GM19468 (cell line): ENCODE data around the gene TUBB8.
"Not testable (repeated sequence)": the region's sequence is repeated elsewhere in the genome, so short reads cannot be mapped to it uniquely, and the experiment has no call there.

Experiments used
- ATAC-seq: cut with Tn5 transposase; IDR thresholded peaks from one replicate; pipeline ENCODE4 v1.9.1; 2021; ENCODE audit warnings: mild to moderate bottlenecking, moderate library complexity, moderate number of reproducible peaks; ENCODE audit not compliant: unreplicated experiment; ENCODE audit errors: extremely low read depth

The TUBB8 gene

DNA sequence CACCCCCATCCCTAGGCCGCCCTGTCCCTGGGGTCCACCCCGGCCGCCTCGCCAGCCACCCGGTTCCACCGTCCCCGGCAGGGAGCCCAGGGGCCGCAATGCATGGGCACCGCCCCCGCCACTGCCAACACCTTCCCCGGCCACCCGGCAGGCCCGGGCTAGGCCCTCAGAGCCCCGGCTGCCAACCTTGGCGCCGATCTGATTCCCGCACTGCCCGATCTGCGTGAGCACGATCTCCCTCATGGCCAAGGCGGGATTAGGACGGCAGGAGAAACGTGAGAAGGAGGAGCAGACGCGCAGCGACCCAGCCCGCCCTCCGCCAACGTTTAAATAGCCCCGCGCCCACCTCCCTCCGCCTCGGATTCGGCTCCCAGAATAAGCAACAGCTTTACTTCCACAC is at the start of gene TUBB8:
Gene TUBB8, minus strand, starts transcription at position 301 of the 400 bp plus-strand sequence. Its CDS starts 58 bp downstream, at position 243.
- no peak for ATAC-seq

DNA sequence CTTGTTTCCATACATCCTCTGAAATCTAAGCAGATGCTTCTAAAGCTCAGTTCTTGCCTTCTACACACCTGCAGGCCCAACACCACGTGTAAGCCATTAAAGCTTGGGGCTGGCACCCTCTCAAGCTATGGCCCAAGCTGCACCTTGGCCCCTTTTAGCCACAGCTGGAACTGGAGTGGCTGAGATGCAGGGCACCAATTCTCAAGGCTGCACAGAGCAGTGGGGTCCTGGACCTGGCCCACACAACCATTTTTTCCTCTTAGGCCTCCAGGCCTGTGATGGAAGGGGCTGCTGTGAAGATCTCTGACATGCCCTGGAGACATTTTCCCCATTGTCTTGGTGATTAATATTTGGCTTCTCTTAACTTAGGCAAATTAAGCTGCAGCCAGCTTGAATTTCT is 47.4 kb upstream of the TUBB8 start:
- no peak for ATAC-seq

DNA sequence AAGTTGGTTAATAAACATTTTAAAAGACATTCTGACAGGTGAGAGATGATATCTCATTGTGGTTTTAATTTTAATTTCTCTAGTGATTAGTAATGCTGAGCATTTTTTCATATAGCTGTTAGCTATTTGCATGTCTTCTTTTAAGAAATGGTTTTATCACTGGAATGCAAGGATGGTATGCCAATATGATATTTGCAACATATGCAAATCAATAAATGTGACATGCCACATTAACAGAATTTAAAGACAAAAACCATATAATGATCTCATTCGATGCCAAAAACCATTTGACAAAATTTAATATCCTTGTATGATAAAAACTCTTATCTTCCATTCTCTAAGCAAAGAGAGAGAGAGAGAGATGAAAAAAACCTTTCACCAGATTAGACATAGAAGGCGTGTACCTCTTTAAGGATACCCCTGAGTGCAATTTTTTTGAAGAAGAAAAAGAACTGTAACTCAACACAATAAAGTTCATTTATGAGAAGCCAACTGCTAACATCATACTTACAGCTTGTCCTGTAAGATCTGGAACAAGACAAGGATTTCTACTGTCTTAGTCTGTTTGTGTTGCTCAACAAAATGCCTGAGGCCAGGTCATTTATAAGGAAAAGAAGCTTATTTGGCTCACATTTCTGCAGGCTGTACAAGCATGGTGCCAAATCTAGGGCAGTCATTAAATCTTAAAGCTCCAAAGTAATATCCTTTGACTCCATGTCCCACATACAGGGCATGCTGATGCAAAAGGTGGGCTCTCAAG is 46.4 kb upstream of the TUBB8 start:
- no peak for ATAC-seq

DNA sequence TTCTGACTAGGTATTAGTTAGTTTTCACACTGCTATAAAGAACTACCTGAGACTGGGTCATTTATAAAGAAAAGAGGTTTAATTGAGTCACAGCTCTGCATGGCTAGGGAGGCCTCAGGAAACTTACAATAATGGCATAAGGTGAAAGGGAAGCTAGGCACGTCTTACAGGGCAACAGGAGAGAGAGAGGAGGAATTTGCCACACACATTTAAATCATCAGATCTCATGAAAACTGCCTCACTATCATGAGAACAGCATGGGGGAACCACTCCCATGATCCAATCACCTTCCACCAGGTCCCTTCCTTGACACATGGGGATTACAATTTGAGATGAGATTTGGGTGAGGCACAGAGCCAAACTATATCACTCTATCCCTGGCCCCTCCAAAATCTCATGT is 45.5 kb upstream of the TUBB8 start:
- no peak for ATAC-seq

DNA sequence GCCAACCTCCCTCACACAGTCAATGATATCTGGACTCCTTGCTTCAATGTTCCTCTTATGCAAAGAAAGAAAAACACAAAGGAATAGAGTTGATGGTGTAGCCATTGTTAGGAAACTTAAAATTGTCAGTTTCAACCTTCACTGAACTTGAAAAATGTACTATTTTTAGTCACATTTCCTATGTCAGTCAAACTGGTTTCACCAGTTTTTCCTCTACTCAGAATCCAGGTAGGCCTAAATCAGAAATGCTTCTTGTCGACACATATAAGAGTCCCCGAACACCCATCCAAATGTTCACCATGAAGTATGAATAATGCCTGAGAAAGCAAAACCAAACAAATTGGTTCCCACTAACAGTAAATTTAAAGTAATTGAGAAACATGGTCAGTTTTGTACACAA is 43.8 kb upstream of the TUBB8 start:
- no peak for ATAC-seq

DNA sequence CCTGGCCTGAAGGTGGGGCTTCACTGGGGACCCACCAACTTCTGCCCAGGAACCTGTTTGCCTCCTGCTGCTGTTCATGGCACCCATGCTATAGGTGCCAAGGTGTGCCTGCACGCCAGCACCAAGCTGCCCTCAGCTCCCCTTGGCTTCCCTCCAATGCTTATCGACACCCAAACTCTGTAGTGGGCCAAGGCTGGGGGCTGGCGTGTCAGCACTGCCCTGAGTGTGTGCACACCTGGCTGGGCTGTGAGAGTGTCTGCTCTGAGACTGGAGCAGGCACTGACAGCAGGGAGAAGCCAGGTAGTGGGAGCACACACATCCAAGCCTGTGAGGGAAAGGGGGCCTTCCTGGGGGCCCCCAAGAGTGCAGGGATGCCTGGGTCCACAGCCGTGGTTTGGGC is 43.1 kb upstream of the TUBB8 start:
- no peak for ATAC-seq

DNA sequence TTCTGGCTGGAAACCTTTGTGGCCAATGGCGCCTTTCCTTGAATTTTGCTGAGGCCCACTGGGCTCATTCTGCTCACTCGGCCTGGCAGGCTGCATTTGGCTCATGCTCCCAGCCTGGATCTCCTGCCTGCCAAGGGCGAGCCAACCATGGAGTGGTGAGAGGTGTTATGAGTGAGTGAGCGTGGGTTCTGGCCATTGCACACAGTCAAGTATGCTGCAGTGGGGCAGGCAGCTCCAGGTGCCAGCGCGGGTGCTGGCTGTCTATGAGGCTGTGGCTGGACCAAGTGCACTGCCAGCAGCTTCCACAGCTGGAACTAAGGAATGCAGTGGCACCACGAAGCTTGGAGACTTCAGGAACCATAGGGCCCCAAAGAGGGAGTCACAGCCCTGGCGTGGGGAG is 42.2 kb upstream of the TUBB8 start:
- no peak for ATAC-seq

DNA sequence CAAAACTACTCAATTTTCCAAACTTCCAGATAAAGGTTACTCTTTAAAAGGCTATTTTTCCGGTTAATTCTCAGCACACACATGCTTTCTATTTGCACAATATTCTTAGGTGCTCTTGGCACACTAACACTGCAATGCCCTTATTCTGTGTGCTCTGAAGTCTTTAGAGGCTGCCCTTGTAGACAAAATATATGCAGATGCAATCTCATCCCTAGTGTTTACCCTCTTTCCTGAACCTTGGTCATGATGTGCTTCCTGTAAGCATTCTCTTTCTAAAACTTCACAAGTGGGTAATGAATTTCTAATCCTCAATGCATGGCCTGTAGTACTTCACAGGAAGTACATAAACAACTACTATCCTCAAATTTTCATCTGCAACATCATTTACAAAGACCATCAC is 41.1 kb upstream of the TUBB8 start:
- no peak for ATAC-seq

DNA sequence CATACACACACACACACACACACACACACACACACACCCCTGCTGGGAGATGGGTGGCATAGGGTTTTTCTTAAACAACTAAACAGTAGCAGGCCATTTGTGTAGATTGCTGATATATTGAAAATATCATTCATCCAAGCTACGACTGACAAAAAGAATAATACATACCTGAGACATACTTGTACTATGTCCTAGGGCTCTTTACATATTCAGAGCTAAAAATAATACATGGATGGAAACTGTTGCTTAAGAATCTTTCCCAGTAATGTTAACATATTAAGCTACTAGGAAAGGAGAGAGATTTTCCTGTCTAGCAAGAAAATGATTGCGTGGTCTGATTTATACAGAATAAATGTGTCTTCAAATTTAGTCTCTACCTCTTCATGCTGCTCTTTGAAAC is 40.2 kb upstream of the TUBB8 start:
- no peak for ATAC-seq

DNA sequence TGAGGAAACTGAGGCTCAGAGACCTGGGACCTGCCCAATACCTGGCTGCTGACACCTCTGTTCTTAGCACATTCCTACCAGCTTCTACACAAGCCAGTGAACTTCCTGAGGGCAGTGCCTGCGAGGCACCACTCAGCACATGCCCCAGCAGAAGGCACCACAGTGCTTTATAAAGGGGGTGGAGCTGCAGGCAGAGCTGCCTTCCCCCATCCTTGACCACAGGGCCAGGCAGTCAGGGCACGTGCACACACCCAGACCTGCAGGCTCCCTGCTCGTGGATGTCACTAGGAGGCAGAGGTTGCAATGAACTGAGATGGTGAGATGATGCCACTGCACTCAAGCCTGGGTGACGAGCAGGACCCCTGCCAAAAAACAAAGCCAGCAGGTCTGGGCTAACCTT is 39.2 kb upstream of the TUBB8 start:
- ATAC-seq, result no peak

DNA sequence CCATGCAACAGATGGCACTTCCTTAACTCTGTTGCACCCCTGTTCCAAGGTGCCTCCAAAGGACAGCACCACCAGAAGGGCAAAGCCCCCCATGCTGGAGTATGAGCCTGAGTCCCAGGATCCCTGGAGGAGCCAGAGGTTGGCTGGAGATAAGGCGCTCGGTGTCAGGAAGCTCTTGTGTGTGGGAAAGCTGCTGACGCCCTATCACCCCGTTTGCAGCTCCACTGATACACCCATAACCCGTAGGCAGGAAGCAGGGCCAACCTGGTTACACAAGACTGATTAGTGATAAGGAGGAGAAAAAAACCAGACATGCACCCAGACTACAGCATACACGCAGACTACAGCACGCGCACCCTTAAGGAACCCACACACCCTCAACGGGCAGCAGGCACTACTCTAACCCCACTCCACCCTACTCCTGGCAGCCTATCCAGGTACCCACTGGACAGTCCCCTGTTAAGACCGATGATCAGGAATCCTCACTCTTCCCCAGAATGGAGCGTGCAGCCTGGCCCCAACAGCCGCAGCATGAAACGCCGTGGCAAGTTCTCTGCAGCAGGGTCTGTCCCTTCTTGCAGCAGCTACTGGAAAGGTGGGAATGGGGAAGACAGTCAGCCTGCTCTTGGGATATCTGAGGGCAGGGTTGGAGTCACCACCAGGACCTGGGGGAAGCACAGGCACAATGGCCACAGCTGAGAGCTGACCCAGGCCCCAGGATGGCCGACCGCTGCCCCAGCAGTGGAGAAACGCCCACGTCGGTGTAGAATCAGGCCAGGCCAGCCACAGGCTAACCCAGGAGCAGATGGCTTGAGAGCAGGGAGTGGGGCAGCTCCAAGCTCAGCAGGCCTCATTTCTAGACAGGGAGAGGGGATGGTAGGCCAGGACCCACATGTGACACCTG is 38.3 kb upstream of the TUBB8 start:
- ATAC-seq, result no peak

DNA sequence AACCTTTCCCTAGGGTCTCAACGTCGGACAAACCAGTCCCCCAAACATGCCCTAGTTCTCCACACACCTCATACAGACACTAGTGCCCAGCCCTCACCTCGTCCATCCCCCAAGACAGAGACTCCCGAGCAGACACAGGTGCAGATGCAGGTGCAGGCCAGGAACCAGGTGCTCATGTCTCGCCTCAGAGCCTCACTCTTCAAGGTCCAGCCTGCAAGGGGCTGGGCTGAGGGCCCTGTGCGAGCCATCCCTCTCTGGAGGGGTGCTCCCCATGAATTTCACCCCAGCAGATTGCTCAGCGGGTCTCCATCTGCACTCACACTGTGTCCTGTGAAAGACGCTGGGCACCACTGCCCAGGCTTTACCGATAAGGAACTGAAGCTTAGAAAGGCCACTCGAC is 36.9 kb upstream of the TUBB8 start:
- ATAC-seq, result no peak

DNA sequence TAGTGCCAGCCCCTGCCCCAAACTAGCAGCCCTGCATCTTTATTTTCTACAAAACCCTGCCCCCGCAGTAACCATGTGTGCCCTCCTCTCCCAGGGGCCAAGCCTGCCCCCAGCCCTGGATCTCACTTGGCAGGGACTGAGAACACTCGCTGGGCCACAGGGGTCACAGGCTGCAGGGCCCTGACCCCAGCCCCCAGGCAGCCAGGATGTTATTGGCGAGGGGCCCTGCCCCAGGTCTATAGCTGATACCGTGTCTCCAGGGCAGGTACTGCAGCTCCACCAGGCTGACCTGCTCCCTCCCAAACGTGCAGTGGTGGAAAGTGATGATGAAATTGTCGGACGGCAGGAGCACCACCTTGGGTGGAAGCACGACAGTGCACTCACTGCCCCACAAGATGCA is 35.9 kb upstream of the TUBB8 start:
- ATAC-seq, result no peak

DNA sequence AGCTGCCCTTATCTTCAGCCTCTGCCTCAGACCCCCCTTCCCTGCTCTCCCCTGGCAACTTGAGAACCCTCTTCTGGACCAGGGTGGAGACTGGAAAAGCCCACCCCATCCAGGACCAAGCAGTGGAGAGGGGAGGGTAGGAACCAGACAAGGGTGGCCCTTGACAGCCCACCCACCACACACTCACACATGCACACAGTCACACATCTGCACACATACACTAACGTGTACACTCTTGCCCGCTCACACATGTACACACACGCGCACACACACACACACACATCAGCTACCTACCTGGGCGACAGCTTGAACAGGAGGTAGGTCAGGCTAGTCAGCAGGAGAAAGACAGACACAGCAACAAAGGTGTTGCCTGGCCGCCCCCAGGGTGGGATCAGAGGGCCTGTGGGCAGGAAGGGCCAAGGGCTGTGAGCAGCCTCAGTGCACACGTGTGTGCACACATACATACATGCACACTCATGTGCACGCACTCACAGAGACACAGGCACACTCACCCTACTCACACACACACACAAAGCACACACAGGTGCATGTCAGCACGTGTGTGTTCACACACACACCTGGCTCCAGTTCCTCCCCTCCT is 34.9 kb upstream of the TUBB8 start:
- no peak for ATAC-seq

DNA sequence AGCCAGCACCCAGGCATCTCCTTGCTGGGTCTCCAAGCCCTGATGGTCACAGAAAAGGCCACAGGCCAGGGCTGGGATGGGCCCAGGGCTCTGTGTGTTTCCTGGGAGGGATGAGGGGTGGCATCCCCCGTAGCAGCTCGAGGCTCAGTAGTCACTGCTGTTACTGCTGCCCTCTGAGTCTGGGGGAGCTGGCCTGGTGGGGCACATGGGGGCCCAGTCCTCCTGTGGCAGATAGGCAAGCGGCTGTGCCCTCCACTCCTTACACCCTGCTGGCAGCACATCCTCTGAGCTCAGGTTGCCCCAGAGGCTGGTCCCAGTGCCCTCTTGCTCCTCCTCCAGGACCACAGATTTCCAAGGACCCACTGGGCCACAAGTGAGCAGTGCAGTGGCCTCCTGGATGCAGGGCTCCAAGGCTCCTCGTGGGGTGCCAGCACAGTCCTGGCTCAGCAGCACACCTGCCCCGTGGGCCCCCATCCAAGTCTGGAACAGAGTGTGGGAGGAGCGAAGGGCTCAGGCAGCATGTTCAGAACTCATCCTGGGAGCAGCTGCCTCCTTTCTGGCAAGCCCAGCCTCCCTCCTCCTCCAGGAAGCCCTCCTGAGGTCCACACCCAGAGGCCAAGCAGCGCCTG is 31.5 kb upstream of the TUBB8 start:
- no peak for ATAC-seq

DNA sequence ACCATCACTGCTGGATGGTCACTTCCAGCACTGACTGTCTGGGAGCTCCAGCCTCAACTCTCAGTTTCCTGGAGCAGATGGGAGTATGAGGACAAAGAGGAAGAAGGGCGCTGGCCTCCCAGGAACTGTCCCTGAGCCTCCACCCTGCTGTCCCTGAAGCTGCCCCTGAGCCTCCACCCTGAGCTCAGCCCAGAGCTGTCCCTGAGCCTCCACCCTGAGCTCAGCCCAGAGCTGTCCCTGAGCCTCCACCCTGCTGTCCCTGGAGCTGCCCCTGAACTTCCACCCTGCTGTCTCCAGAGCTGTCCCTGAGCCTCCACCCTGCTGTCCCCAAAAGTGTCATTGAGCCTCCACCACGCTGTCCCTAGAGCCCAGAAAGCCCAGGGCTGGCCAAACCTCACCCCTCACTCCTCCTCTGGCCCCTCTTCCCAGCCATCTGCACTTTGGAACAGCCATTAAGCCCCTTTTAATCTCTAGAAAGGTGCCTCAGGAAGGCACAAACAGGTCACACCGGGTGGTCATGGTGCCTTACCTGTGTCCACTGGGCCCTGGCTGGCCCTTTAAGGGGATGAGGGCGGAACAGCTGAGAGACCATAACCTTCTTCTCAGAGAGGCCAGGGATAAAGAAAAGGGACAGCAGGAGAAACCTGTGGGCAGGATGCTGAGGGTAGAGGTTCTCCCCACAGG is 30.6 kb upstream of the TUBB8 start:
- ATAC-seq, result no peak

DNA sequence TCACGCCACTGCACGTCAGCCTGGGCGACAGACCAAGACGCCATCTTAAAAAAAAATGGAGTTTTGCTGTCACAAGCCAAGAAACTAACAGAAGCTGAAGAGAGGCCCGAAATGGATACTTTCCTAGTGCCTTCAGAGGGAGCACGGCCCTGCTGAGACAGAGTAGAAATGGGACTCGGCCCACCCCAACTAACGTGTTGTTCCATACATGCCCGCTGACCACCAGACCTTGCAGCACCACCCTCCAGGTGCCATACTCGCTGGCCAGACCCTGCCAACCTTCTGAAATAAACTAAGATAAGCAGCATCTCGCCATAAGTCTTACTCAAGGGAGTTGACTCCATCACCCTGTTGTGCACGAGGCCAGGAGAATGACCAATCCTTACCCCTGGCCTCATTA is 29.5 kb upstream of the TUBB8 start:
- ATAC-seq, result no peak

DNA sequence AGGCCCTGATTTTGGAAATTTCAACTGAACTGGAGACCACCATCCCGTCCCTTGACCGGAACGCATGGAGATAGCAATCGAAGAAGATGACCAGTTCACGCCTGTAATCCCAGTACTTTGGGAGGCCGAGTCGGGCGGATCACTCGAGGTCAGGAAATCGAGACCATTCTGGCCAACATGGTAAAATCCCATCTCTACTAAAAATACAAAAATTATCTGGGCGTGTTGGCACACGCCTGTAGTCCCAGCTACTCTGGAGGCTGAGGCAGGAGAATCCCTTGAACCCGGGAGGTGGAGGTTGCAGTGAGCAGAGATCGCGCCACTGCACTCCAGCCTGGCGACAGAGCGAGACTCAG is 25.1 kb upstream of the TUBB8 start:
- not testable (repeated sequence) for ATAC-seq

DNA sequence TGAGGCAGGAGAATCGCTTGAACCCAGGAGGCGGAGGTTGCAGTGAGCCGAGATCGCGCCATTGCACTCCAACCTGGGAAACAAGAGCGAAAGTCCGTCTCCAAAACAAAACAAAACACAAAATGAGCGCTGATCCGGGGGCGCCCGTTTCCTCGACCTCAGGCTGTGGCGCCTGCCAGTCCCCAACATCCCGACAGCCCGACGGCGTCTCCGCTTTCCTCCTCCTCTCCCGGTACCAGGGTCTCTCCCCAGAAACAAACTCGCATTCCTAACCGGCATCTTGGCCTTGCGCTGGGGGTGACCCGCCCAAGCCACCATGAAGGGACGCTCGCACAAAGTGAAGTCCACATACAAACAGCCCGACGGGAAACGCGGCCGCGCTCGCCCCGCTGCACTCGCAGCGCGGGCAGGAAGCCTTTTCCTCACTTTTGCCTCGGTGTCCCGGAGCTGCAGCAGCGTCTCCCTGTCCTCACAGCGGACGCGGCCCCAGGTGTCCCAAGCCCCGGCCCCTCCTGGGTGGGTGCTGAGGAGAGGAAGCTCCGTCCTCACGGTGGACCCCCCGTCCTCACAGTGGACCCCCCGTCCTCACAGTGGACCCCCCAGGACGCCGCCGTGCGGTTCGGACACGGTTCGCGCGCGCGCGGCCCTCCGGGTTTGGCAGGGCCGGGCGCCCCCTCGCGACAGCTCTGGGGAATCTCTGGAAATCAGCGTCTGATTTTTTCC is 24.6 kb upstream of the TUBB8 start:
- not testable (repeated sequence) for ATAC-seq

DNA sequence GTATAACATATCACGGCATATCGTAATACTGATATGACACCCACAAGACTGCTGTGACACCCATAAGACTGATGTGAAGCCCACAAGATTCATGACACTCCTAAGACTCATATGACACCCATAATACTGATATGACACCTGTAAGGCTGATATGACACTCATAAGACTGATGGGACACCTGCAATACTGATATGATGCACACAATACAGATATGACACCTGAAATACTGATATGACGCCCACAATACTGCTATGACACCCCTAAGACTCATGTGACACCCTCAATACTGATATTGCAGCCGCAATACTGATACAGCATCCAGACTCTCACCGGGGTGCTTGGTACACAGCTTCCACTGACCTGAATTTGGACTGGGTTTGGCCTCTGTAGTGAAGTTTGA is 19.1 kb upstream of the TUBB8 start:
- ATAC-seq, result not testable (repeated sequence)
